ENCODE measurements around the gene ROR2.

The ROR2 gene

GRCh38 chr9:91765296-91765695, 184.7 kb downstream of the ROR2 start:
- Histone ChIP-seq H3K36me3 (ENCODE audit: insufficient read depth, low read length) (no peaks in the 10 kb centered on the region), H4K20me1 (ENCODE audit: insufficient read depth, low read length) (no peaks in the 10 kb centered on the region), H2AFZ (ENCODE audit: low read depth, low read length) (no peak overlapping the region), H3K4me3 (ENCODE audit: low read depth in 1 of 2, low read length in 2 of 2) (no peak overlapping the region), H3K4me2 (ENCODE audit: insufficient read depth, low read length) (no peak overlapping the region), H3K9ac (ENCODE audit: low read depth, low read length) (no peak overlapping the region), H3K4me1 (ENCODE audit: insufficient read depth, low read length) (no peaks in the 10 kb centered on the region), H3K79me2 (ENCODE audit: insufficient read depth, low read length) (no peaks in the 10 kb centered on the region), H3K27me3 (ENCODE audit: insufficient read depth, low read length, poor library complexity) (no peaks in the 10 kb centered on the region), H3K27ac (ENCODE audit: low read length) (no peak overlapping the region), H3K9me3 (ENCODE audit: insufficient read depth, low read length, severe bottlenecking) (no peaks in the 10 kb centered on the region)
- TF ChIP-seq EZH2 (IDR thresholded peaks at IDR 0.05; ENCODE audit: borderline replicate concordance, low read depth, low read length, severe bottlenecking) (no peak), CTCF (IDR thresholded peaks at IDR 0.05; ENCODE audit: borderline replicate concordance, extremely low read depth, low read length, poor library complexity, severe bottlenecking) (no peak)
- ATAC-seq (ENCODE audit: insufficient read depth, low read depth), result no peak
- no peak for DNase-seq

GRCh38 chr9:91764661-91765060, 185.4 kb downstream of the ROR2 start:
- ATAC-seq (ENCODE audit: insufficient read depth, low read depth) (no peak), DNase-seq (no peak)
- TF ChIP-seq EZH2 (IDR thresholded peaks at IDR 0.05; ENCODE audit: borderline replicate concordance, low read depth, low read length, severe bottlenecking) (no peak), CTCF (IDR thresholded peaks at IDR 0.05; ENCODE audit: borderline replicate concordance, extremely low read depth, low read length, poor library complexity, severe bottlenecking) (no peak)
- Histone ChIP-seq H3K9me3 (ENCODE audit: insufficient read depth, low read length, severe bottlenecking) (no peaks in the 10 kb centered on the region), H3K9ac (ENCODE audit: low read depth, low read length) (no peak overlapping the region), H2AFZ (ENCODE audit: low read depth, low read length) (no peak overlapping the region), H4K20me1 (ENCODE audit: insufficient read depth, low read length) (no peaks in the 10 kb centered on the region), H3K27ac (ENCODE audit: low read length) (no peak overlapping the region), H3K4me3 (ENCODE audit: low read depth in 1 of 2, low read length in 2 of 2) (no peak overlapping the region), H3K79me2 (ENCODE audit: insufficient read depth, low read length) (no peaks in the 10 kb centered on the region), H3K4me1 (ENCODE audit: insufficient read depth, low read length) (no peaks in the 10 kb centered on the region), H3K36me3 (ENCODE audit: insufficient read depth, low read length) (no peaks in the 10 kb centered on the region), H3K4me2 (ENCODE audit: insufficient read depth, low read length) (no peak overlapping the region), H3K27me3 (ENCODE audit: insufficient read depth, low read length, poor library complexity) (no peaks in the 10 kb centered on the region)

GRCh38 chr9:91761362-91761761, 188.7 kb downstream of the ROR2 start:
- ATAC-seq (ENCODE audit: insufficient read depth, low read depth) (no peak), DNase-seq (no peak)
- H3K79me2 ChIP-seq (ENCODE audit: insufficient read depth, low read length), result no peaks in the 10 kb centered on the region
- H3K4me1 ChIP-seq (ENCODE audit: insufficient read depth, low read length), result no peaks in the 10 kb centered on the region
- no peak overlapping the region for H3K27ac ChIP-seq (ENCODE audit: low read length)
- H4K20me1 ChIP-seq (ENCODE audit: insufficient read depth, low read length), result no peaks in the 10 kb centered on the region
- no peaks in the 10 kb centered on the region for H3K36me3 ChIP-seq (ENCODE audit: insufficient read depth, low read length)
- TF ChIP-seq CTCF (IDR thresholded peaks at IDR 0.05; ENCODE audit: borderline replicate concordance, extremely low read depth, low read length, poor library complexity, severe bottlenecking), result no peak
- TF ChIP-seq EZH2 (IDR thresholded peaks at IDR 0.05; ENCODE audit: borderline replicate concordance, low read depth, low read length, severe bottlenecking), result no peak
- no peaks in the 10 kb centered on the region for H3K27me3 ChIP-seq (ENCODE audit: insufficient read depth, low read length, poor library complexity)
- H3K4me3 ChIP-seq (ENCODE audit: low read depth in 1 of 2, low read length in 2 of 2), result no peak overlapping the region
- H3K9ac ChIP-seq (ENCODE audit: low read depth, low read length), result no peak overlapping the region
- no peak overlapping the region for H2AFZ ChIP-seq (ENCODE audit: low read depth, low read length)
- H3K4me2 ChIP-seq (ENCODE audit: insufficient read depth, low read length), result no peak overlapping the region
- no peaks in the 10 kb centered on the region for H3K9me3 ChIP-seq (ENCODE audit: insufficient read depth, low read length, severe bottlenecking)

- Histone ChIP-seq H3K9ac (ENCODE audit: low read depth, low read length) (no peak overlapping the region), H3K27ac (ENCODE audit: low read length) (no peak overlapping the region), H4K20me1 (ENCODE audit: insufficient read depth, low read length) (no peaks in the 10 kb centered on the region), H3K79me2 (ENCODE audit: insufficient read depth, low read length) (no peaks in the 10 kb centered on the region), H2AFZ (ENCODE audit: low read depth, low read length) (no peak overlapping the region), H3K4me1 (ENCODE audit: insufficient read depth, low read length) (no peaks in the 10 kb centered on the region), H3K27me3 (ENCODE audit: insufficient read depth, low read length, poor library complexity) (no peaks in the 10 kb centered on the region), H3K4me2 (ENCODE audit: insufficient read depth, low read length) (no peak overlapping the region), H3K36me3 (ENCODE audit: insufficient read depth, low read length) (no peaks in the 10 kb centered on the region), H3K4me3 (ENCODE audit: low read depth in 1 of 2, low read length in 2 of 2) (no peak overlapping the region), H3K9me3 (ENCODE audit: insufficient read depth, low read length, severe bottlenecking) (no peaks in the 10 kb centered on the region)
- no peak for DNase-seq
- TF ChIP-seq CTCF (IDR thresholded peaks at IDR 0.05; ENCODE audit: borderline replicate concordance, extremely low read depth, low read length, poor library complexity, severe bottlenecking) (no peak), EZH2 (IDR thresholded peaks at IDR 0.05; ENCODE audit: borderline replicate concordance, low read depth, low read length, severe bottlenecking) (no peak)
- ATAC-seq (ENCODE audit: insufficient read depth, low read depth), result no peak
Observed at GRCh38 chr9:91760906-91761305, 189.1 kb downstream of the ROR2 start.
